GM23248 (cell line): Measurements from ENCODE around the gene HCRT.

ENCODE experiments used
- EZH2 ChIP-seq: fragments of 200-600 bp; sonication (generic); IDR thresholded peaks from 2 replicates; pipeline ENCODE4 v1.6.1; 2018; ENCODE audit warnings: antibody characterized with exemption, mild to moderate bottlenecking; ENCODE audit not compliant: insufficient read depth, poor library complexity, severe bottlenecking
- EZH2phosphoT487 ChIP-seq: fragments of 200-600 bp; sonication (generic); IDR thresholded peaks from 2 replicates; pipeline ENCODE4 v1.6.1; 2018; ENCODE audit warnings: antibody characterized with exemption, moderate library complexity, mild to moderate bottlenecking, low read depth; ENCODE audit not compliant: insufficient read depth

DNA sequence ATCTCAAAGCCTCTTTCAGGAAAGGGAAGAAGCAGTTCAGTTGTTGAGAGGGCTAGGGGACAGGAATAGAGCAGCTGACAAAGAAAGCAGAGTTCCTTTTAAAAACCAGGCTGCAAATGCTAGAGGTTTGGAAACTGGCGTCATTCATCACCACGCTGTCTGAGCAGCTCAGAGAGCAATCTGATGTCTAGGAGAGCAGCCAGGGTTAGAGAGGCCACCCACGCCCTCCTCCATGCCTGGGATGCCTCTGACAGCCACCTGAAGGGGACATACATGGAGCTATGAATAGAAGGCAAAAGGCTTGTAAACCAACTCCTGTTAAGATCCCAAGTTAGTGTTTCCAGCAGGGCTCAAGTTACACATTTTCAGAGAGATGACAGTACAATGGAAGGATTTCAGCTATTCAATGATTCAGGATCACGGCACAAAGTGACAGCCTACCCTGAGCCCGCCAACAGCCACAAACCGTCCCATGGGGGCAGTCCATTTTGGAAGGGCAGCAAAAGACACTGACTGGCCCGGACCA lies 42.8 kb downstream of the HCRT start:
- TF ChIP-seq EZH2phosphoT487 = 0 out of 2 replicates have a peak, but pooled peaks have one; percentile 41
- TF ChIP-seq EZH2 = no peak
